Endothelial cell of umbilical vein (primary cell): Measurements from ENCODE around the gene ARHGEF28. TPM values are rescaled to one million over a fixed set of nuclear protein-coding genes. Genes with fewer than 3 reads are reported as not detected.

Experiments used
- BruUV-seq: library from RNA; stranded (reverse); fragments of 400-500 nt; replicated peaks from 2 replicates; lab custom pipeline; 2021; lab: Mats Ljungman, UMichigan
- CTCF ChIA-PET: fragments of 300-600, 350-600 bp; sonication (Branson Sonifier 250); formaldehyde crosslinking; loops from one replicate; lab custom pipeline; 2021; ENCODE audit warnings: antibody characterized with exemption, inconsistent platforms; lab: Charles Lee
- POLR2A ChIA-PET: fragments of 300-600, 350-600 bp; sonication (Branson Sonifier 250); formaldehyde crosslinking; loops from one replicate; lab custom pipeline; 2021; ENCODE audit warnings: antibody characterized with exemption, inconsistent platforms; lab: Charles Lee
- DNase-seq: peaks from one replicate; pipeline ENCODE4 v3.0.0-alpha.2; 2011; ENCODE audit warnings: low read depth, low spot score
- FAIRE-seq: peaks from 2 replicates; lab custom pipeline; 2011; peaks lifted over from hg19 to GRCh38; lab: Jason Lieb, UNC
- H2AFZ ChIP-seq: 2 replicates; pipeline ENCODE4 v1.6.0; 2012; ENCODE audit warnings: low read depth, low read length, control low read depth, inconsistent platforms
- H3K27ac ChIP-seq: 2 replicates; pipeline ENCODE4 v1.5.1; 2011; ENCODE audit warnings: low read depth, mild to moderate bottlenecking, control low read depth, low read length, moderate library complexity; ENCODE audit not compliant: insufficient read depth
- H3K27me3 ChIP-seq, 2 experiments: 2 replicates each; pipeline versions ENCODE4 v1.6.0 to v1.6.1; 2011; ENCODE audit warnings: low read length in 2 of 2, mixed read lengths in 1 of 2; ENCODE audit not compliant: control insufficient read depth in 2 of 2, insufficient read depth in 2 of 2
- H3K36me3 ChIP-seq, 2 experiments: 2 replicates in 1 of 2; 3 replicates in 1 of 2; pipeline ENCODE4 v1.5.1; 2011; ENCODE audit warnings: low read length in 2 of 2, mild to moderate bottlenecking in 1 of 2, moderate library complexity in 1 of 2; ENCODE audit not compliant: control insufficient read depth in 2 of 2, insufficient read depth in 2 of 2; ENCODE audit errors: extremely low read depth in 1 of 2
- H3K4me1 ChIP-seq: 3 replicates; pipeline ENCODE4 v1.5.1; 2011; ENCODE audit warnings: mild to moderate bottlenecking, low read length; ENCODE audit not compliant: control insufficient read depth, insufficient read depth; ENCODE audit errors: extremely low read depth
- H3K4me2 ChIP-seq: 2 replicates; pipeline ENCODE4 v1.6.1; 2011; ENCODE audit warnings: low read length, control low read depth, mixed read lengths; ENCODE audit not compliant: insufficient read depth
- H3K4me3 ChIP-seq, 3 experiments: fragments of 200-600 bp in 1 of 3; sonication (generic), shearing (Covaris generic) in 1 of 3; replicated peaks in 1 of 3; 2 replicates each; pipeline ENCODE4 v1.5.1; 2011 to 2016; ENCODE audit warnings: control low read depth in 3 of 3, low read length in 3 of 3, mild to moderate bottlenecking in 2 of 3, inconsistent platforms in 1 of 3, low read depth in 1 of 3, moderate library complexity in 1 of 3; ENCODE audit not compliant: insufficient read depth in 1 of 3
- H3K79me2 ChIP-seq: 2 replicates; pipeline ENCODE4 v1.6.0; 2012; ENCODE audit warnings: low read length, inconsistent platforms; ENCODE audit not compliant: control insufficient read depth, insufficient read depth
- H3K9ac ChIP-seq: replicated peaks from 2 replicates; pipeline ENCODE3; 2011; ENCODE audit warnings: low read length, control low read depth; ENCODE audit not compliant: insufficient read depth; ENCODE audit errors: extremely low read depth
- H3K9me1 ChIP-seq: replicated peaks from 3 replicates; pipeline ENCODE4 v1.6.0; 2011; ENCODE audit warnings: mild to moderate bottlenecking, low read length; ENCODE audit not compliant: control insufficient read depth, insufficient read depth; ENCODE audit errors: extremely low read depth
- H3K9me3 ChIP-seq: replicated peaks from 2 replicates; pipeline ENCODE4 v1.5.1; 2012; ENCODE audit warnings: low read length, inconsistent platforms; ENCODE audit not compliant: control insufficient read depth, insufficient read depth
- H4K20me1 ChIP-seq: replicated peaks from 2 replicates; pipeline ENCODE3; 2011; ENCODE audit warnings: mild to moderate bottlenecking, low read length; ENCODE audit not compliant: control insufficient read depth, insufficient read depth; ENCODE audit errors: extremely low read depth
- CTCF ChIP-seq, 2 donors: IDR thresholded peaks; 1 replicate in 1 of 2; 2 replicates in 1 of 2; pipeline ENCODE4 v1.5.1; 2011; ENCODE audit warnings: low read length in 2 of 2, mild to moderate bottlenecking in 2 of 2, moderate library complexity in 2 of 2, control low read depth in 1 of 2, inconsistent platforms in 1 of 2, low read depth in 1 of 2; ENCODE audit not compliant: insufficient read depth in 1 of 2; ENCODE audit errors: extremely low read depth in 1 of 2
- EZH2 ChIP-seq: IDR thresholded peaks from 2 replicates; pipeline ENCODE4 v1.6.1; 2012; ENCODE audit warnings: borderline replicate concordance, low read depth, mild to moderate bottlenecking, moderate library complexity, low read length, inconsistent platforms; ENCODE audit not compliant: severe bottlenecking
- FOS ChIP-seq: IDR thresholded peaks from 2 replicates; pipeline ENCODE4 v1.6.1; 2011; ENCODE audit warnings: mild to moderate bottlenecking, low read length, moderate library complexity, borderline replicate concordance; ENCODE audit not compliant: insufficient read depth
- GATA2 ChIP-seq: IDR thresholded peaks from 2 replicates; pipeline ENCODE4 v1.7.0; 2011; ENCODE audit warnings: low read depth, mild to moderate bottlenecking, moderate library complexity, mixed read lengths, low read length; ENCODE audit not compliant: insufficient read length, insufficient read depth
- JUN ChIP-seq: IDR thresholded peaks from 2 replicates; pipeline ENCODE4 v1.6.1; 2011; ENCODE audit warnings: borderline replicate concordance, low read depth; ENCODE audit not compliant: insufficient read length, insufficient read depth
- MAX ChIP-seq: IDR thresholded peaks from 2 replicates; pipeline ENCODE4 v1.6.1; 2011; ENCODE audit not compliant: insufficient read depth, insufficient read length
- MYC ChIP-seq: IDR thresholded peaks from one replicate; pipeline ENCODE4 v1.6.1; 2011; ENCODE audit warnings: mild to moderate bottlenecking, low read depth, low read length
- POLR2A ChIP-seq: IDR thresholded peaks from 2 replicates; pipeline ENCODE4 v1.6.1; 2012; ENCODE audit warnings: low read depth, mild to moderate bottlenecking, control low read depth, low read length
- POLR2AphosphoS5 ChIP-seq: IDR thresholded peaks from 2 replicates; pipeline ENCODE4 v1.6.1; 2012; ENCODE audit warnings: low read depth, mild to moderate bottlenecking, control low read depth, low read length, moderate library complexity; ENCODE audit not compliant: insufficient read depth
- dilution Hi-C: fragments of 300-500 bp; cut with MboI; formaldehyde crosslinking; loops from one replicate; pipeline ENCODE4 v1.15.0; 2019; ENCODE audit warnings: low sequenced_read_pairs; ENCODE audit not compliant: extremely low pct_ligation_motif_present
- intact Hi-C: fragments of 100-400 bp; cut with micrococcal nuclease; formaldehyde crosslinking; loops from one replicate; pipeline ENCODE4 v1.10.0; 2022
- polyA plus RNA-seq, 4 experiments: library from polyadenylated mRNA; depleted of rRNA in 3 of 4; stranded (reverse) in 3 of 4; unstranded in 1 of 4; fragments of >200 nt; gene quantifications; 2 replicates each; pipeline versions ENCODE4 v1.2.1 to v1.2.3, GENCODE V29; 2011 to 2012; ENCODE audit warnings: missing spikeins in 1 of 4
- total RNA-seq: library from RNA; stranded (reverse); gene quantifications from 2 replicates; pipeline ENCODE4 v1.2.3, GENCODE V29; 2021

ARHGEF28 gene
- total and polyA plus RNA-seq, 2 donors (not counting 3 experiments of a cell fraction or from before 2014, with no cell fraction given) = 29.5 to 108 TPM

GRCh38 chr5:73743161-73743560, 117.2 kb downstream of the ARHGEF28 start:
- Histone ChIP-seq H2AFZ (no peak overlapping the region), H3K36me3 (no peaks in the 10 kb centered on the region), H3K4me3 (no peak overlapping the region), H3K9me1 (no peaks in the 10 kb centered on the region), H3K9ac (no peak overlapping the region), H3K4me1 (peaks cover 68% of the 10 kb centered on the region), H4K20me1 (no peaks in the 10 kb centered on the region), H3K79me2 (peaks cover 75% of the 10 kb centered on the region), H3K9me3 (no peaks in the 10 kb centered on the region), H3K27me3 (no peaks in the 10 kb centered on the region), H3K4me2 (peak overlapping the region; percentile 24), H3K27ac (no peak overlapping the region)
- ChIA-PET CTCF (no interaction called here), POLR2A (no interaction called here)
- DNase-seq = peak; percentile 39
- TF ChIP-seq CTCF (IDR thresholded peaks at IDR 0.05; ENCODE audit: extremely low read depth in 1 of 2, insufficient read depth in 1 of 2, low read depth in 1 of 2, low read length in 2 of 2) = no peak
- TF ChIP-seq EZH2 = no peak
- no peak for TF ChIP-seq FOS
- no peak for TF ChIP-seq MYC
- no peak for TF ChIP-seq POLR2A
- no peak for TF ChIP-seq MAX
- no peak for TF ChIP-seq POLR2AphosphoS5
- TF ChIP-seq JUN = no peak
- TF ChIP-seq GATA2 = no peak
- FAIRE-seq = no peak
- dilution Hi-C loops (no loop called here), intact Hi-C loops (no loop called here)
- BruUV-seq = no TSS peak
